ENCODE measurements around the gene PCMTD2. TPM values are rescaled to one million over a fixed set of nuclear protein-coding genes. Genes with fewer than 3 reads are reported as not detected.
"Not testable (repeated sequence)": the region's sequence is repeated elsewhere in the genome, so short reads cannot be mapped to it uniquely, and the experiment has no call there.

The PCMTD2 gene
- total RNA-seq, 1 donor from 2014 or later: 39.5 TPM

DNA sequence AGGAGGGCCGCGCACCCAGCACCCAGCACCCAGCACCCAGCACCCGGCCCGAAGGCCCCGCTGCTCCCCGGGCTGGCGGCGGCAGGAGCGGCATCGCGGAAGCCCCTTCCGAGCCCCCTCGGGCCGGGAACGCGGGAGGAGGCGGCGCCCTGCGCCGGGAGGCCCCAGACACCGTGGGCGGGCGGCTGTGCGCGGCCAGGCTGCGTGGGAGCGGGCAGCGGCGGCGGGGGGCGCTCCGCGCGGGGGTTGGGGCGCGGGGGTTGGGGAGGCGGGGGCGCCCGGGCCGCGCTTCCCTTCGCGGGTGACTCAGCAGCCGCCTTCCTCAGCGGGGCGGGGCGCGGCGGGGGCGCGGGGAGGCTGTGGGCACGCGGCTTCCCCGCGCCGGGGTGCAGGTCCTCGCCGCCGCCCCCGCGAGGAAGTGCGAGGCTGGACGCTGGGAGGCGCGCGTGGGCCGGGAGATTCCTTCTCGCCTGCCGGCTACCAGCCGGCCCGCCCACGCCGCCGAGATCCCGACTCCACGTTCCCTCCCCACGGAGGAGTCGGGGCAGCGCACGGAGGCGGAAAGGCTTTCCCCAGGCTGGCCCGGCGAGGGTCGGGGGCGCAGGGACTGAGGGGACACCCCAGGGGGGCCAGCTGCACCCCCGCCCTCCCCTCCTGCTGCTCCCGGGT is 61.0 kb downstream of the PCMTD2 start:
- intact Hi-C loops (cut with micrococcal nuclease); H3K4me1 Mint-ChIP-seq (ENCODE audit: low read depth); H3K9me3 Mint-ChIP-seq; DNase-seq (ENCODE audit: low spot score); H3K4me3 Mint-ChIP-seq; H3K36me3 Mint-ChIP-seq (ENCODE audit: low read depth); H3K27ac Mint-ChIP-seq: not testable (repeated sequence)
- H3K27me3 Mint-ChIP-seq (ENCODE audit: insufficient read depth): peaks cover 15% of the 10 kb centered on the region

DNA sequence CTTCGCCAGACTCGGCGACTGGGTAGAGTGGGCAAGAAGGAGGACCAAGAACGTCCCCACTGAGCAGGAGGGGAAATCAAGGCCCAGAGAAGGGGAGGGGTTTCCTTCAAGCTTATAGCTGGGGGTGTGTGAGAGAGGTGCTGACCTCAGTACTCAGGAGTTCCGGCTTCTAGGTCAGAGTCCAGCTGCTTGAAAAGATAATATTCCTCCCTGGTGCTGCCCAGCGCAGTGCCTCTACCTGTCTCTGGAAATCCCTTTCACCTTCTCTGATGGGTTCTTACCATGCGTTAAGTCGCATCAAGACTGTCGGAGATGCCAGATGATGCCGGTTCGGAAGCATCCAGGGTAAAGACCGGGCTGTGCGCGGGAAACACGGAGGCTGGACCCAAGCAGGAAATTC is 61.8 kb downstream of the PCMTD2 start:
- H3K9me3 Mint-ChIP-seq; H3K36me3 Mint-ChIP-seq (ENCODE audit: low read depth); H3K4me1 Mint-ChIP-seq (ENCODE audit: low read depth); DNase-seq (ENCODE audit: low spot score); intact Hi-C loops (cut with micrococcal nuclease); H3K27ac Mint-ChIP-seq; H3K4me3 Mint-ChIP-seq: not testable (repeated sequence)
- H3K27me3 Mint-ChIP-seq (ENCODE audit: insufficient read depth): peaks cover 15% of the 10 kb centered on the region

DNA sequence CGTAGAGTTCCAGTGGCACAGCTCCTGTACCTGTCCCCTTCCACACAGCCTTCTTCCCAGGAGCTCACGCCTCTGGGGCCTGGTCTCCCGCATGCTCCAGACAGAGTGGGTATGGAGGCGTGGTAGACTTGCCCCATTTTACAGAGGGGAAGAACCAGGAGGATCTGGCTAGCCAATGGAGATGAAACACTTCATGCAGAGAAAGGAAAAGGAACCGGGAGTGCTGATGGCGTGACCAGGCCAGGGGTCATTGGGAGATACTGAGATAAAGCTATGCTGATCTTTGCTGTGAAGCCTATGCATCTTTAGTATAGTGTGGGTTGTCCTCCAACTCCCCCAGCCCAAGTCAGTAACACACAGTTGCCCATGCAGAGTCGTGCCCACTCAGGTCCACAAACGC is 62.5 kb downstream of the PCMTD2 start:
- peaks cover 16% of the 10 kb centered on the region for H3K27me3 Mint-ChIP-seq (ENCODE audit: insufficient read depth)
- intact Hi-C loops (cut with micrococcal nuclease); H3K36me3 Mint-ChIP-seq (ENCODE audit: low read depth); DNase-seq (ENCODE audit: low spot score); H3K4me1 Mint-ChIP-seq (ENCODE audit: low read depth); H3K9me3 Mint-ChIP-seq; H3K4me3 Mint-ChIP-seq; H3K27ac Mint-ChIP-seq: not testable (repeated sequence)

GRCh38 chr20:64322031-64322789 is 66.7 kb downstream of the PCMTD2 start:
- H3K9me3 Mint-ChIP-seq; DNase-seq (ENCODE audit: low spot score); H3K4me3 Mint-ChIP-seq; H3K36me3 Mint-ChIP-seq (ENCODE audit: low read depth); intact Hi-C loops (cut with micrococcal nuclease); H3K4me1 Mint-ChIP-seq (ENCODE audit: low read depth); H3K27ac Mint-ChIP-seq: not testable (repeated sequence)
- peaks cover 14% of the 10 kb centered on the region for H3K27me3 Mint-ChIP-seq (ENCODE audit: insufficient read depth)

Other genes with a start within 250 kb of the PCMTD2 start
- 5.4 and 6.1 TPM in 2 replicates for gene C20orf204, start 219.6 kb upstream of the PCMTD2 start, total RNA-seq
- 1.3 TPM in 2 replicates for gene SOX18, start 206.1 kb upstream of the PCMTD2 start, total RNA-seq
- gene TCEA2, start 192.6 kb upstream of the PCMTD2 start, total RNA-seq: 33.8 TPM in 2 replicates
- 54.7 and 55.9 TPM in 2 replicates for gene RGS19, start 176.2 kb upstream of the PCMTD2 start, total RNA-seq
- 0.16 and 0.20 TPM in 2 replicates for gene OPRL1, start 175.7 kb upstream of the PCMTD2 start, total RNA-seq
- gene LKAAEAR1, start 171.3 kb upstream of the PCMTD2 start, total RNA-seq: 0.31 and 0.39 TPM in 2 replicates
- not detected in 2 replicates for gene NPBWR2, start 148.2 kb upstream of the PCMTD2 start, total RNA-seq
- not detected in 2 replicates for gene MYT1, start 91.3 kb upstream of the PCMTD2 start, total RNA-seq

All from activated T-helper 1 cell treated with anti-CD3 and anti-CD28 coated beads, Interleukin-12 subunit alpha, Interleukin-12 subunit beta, Interleukin-2, Interleukin-4 antibody, amounts not matched to agents 30 ng/mL and 10 ng/mL and 1 ng/mL, durations not matched to agents 14 hours and 24 hours and 36 hours (primary cell).